K562 (cell line): ENCODE data around the gene CTTNBP2. TPM values are rescaled to one million over a fixed set of nuclear protein-coding genes. Genes with fewer than 3 reads are reported as not detected.

Experiments used
- ATAC-seq: fragments of 200-7000 bp; cut with Tn5 transposase; 3 replicates; pipeline ENCODE4 v1.9.1; 2020; ENCODE audit warnings: moderate library complexity
- BruUV-seq: library from RNA; stranded (reverse); fragments of 400-500 nt; replicated peaks from 2 replicates; lab custom pipeline; 2021; lab: Mats Ljungman, UMichigan
- CTCF ChIA-PET: fragments of 300-600 bp; formaldehyde crosslinking; extraction: SDS; loops from one replicate; lab custom pipeline; 2021; ENCODE audit warnings: low intra/inter-chr PET ratio; lab: Yijun Ruan, JAX
- POLR2A ChIA-PET: fragments of 300-600, 350-650 bp; sonication (Branson Sonifier 250); formaldehyde crosslinking; extraction: SDS; loops from one replicate; lab custom pipeline; 2021; ENCODE audit warnings: antibody characterized with exemption, inconsistent platforms; lab: Yijun Ruan, JAX
- DNase-seq, 4 experiments: peaks; one replicate each; pipeline versions ENCODE4 v3.0.0 to v3.0.0-alpha.2; 2011 to 2018; ENCODE audit warnings: low spot score in 3 of 4, mixed read lengths in 3 of 4; ENCODE audit errors: extremely low read depth in 1 of 4
- FAIRE-seq: peaks from 2 replicates; lab custom pipeline; 2011; peaks lifted over from hg19 to GRCh38; lab: Jason Lieb, UNC
- H2AFZ ChIP-seq: 2 replicates; pipeline ENCODE4 v1.6.0; 2011; ENCODE audit warnings: low read depth, low read length, control low read depth, inconsistent platforms
- H3K27ac ChIP-seq: fragments of 200-600 bp; 3 replicates; pipeline ENCODE4 v1.8.0; 2011; ENCODE audit warnings: low read depth, mild to moderate bottlenecking, control low read depth, inconsistent platforms, low read length, moderate library complexity, mixed read lengths; ENCODE audit errors: extremely low read depth
- H3K27me3 ChIP-seq, 2 experiments: fragments of 300-600 bp in 1 of 2; 2 replicates in 1 of 2; 3 replicates in 1 of 2; pipeline versions ENCODE4 v1.6.0 to v1.8.0; 2011; ENCODE audit warnings: inconsistent platforms in 2 of 2, low read length in 2 of 2, mild to moderate bottlenecking in 1 of 2, mixed read lengths in 1 of 2, moderate library complexity in 1 of 2; ENCODE audit not compliant: control insufficient read depth in 2 of 2, insufficient read depth in 2 of 2
- H3K36me3 ChIP-seq: fragments of 300-600 bp; 3 replicates; pipeline ENCODE4 v1.8.0; 2011; ENCODE audit warnings: mild to moderate bottlenecking, low read length, inconsistent platforms; ENCODE audit not compliant: control insufficient read depth, insufficient read depth
- H3K4me1 ChIP-seq, 2 experiments: fragments of 200-600 bp in 1 of 2; replicated peaks in 1 of 2; 2 replicates in 1 of 2; 3 replicates in 1 of 2; pipeline versions ENCODE4 v1.5.1 to v1.8.0; 2011; ENCODE audit warnings: inconsistent platforms in 2 of 2, low read length in 2 of 2, mild to moderate bottlenecking in 1 of 2, mixed read lengths in 1 of 2, moderate library complexity in 1 of 2; ENCODE audit not compliant: control insufficient read depth in 2 of 2, insufficient read depth in 2 of 2
- H3K4me2 ChIP-seq: 2 replicates; pipeline ENCODE4 v1.6.1; 2011; ENCODE audit warnings: low read length, control low read depth, inconsistent platforms, mixed read lengths; ENCODE audit not compliant: insufficient read depth
- H3K4me3 ChIP-seq: fragments of 200-600 bp; sonication (generic), shearing (Covaris generic); 2 replicates; pipeline ENCODE4 v1.5.1; 2016; ENCODE audit warnings: control low read depth, inconsistent platforms
- H3K79me2 ChIP-seq: fragments of 200-600 bp; 3 replicates; pipeline ENCODE4 v1.8.0; 2011; ENCODE audit warnings: low read length, inconsistent platforms; ENCODE audit not compliant: control insufficient read depth, insufficient read depth
- H3K9ac ChIP-seq, 2 experiments: 2 replicates each; pipeline versions ENCODE4 v1.6.0 to v1.6.1; 2011; ENCODE audit warnings: low read depth in 2 of 2, low read length in 2 of 2, control low read depth in 1 of 2, inconsistent platforms in 1 of 2, mild to moderate bottlenecking in 1 of 2, mixed read lengths in 1 of 2; ENCODE audit not compliant: insufficient read depth in 1 of 2
- H3K9me1 ChIP-seq: one replicate; pipeline ENCODE4 v1.6.0; 2011; ENCODE audit warnings: inconsistent platforms, mild to moderate bottlenecking, low read length, moderate library complexity; ENCODE audit not compliant: control insufficient read depth, insufficient read depth
- H3K9me3 ChIP-seq: replicated peaks from 2 replicates; pipeline ENCODE4 v1.5.1; 2011; ENCODE audit warnings: low read depth, low read length, inconsistent platforms; ENCODE audit not compliant: control insufficient read depth, insufficient read depth
- H4K20me1 ChIP-seq: replicated peaks from 2 replicates; pipeline ENCODE4 v1.6.1; 2011; ENCODE audit warnings: low read length, inconsistent platforms, mixed read lengths; ENCODE audit not compliant: control insufficient read depth, insufficient read depth
- BRCA1 ChIP-seq, 2 experiments: fragments of 450-650 bp in 1 of 2; sonication (generic) in 1 of 2; formaldehyde crosslinking in 1 of 2; IDR thresholded peaks; 2 replicates each; pipeline versions ENCODE4 v1.5.0 to v1.6.1; 2017 to 2020; ENCODE audit warnings: mild to moderate bottlenecking in 1 of 2, missing genetic modification reagents in 1 of 2
- HNRNPH1 ChIP-seq: fragments of 200-400 bp; formaldehyde crosslinking; optimal IDR thresholded peaks from 2 replicates; pipeline ENCODE3; 2017; ENCODE audit warnings: low read depth, mild to moderate bottlenecking, low read length, moderate library complexity
- NCOA6 ChIP-seq: fragments of 450-650 bp; IDR thresholded peaks from 2 replicates; pipeline ENCODE4 v1.6.1; 2017; ENCODE audit warnings: mild to moderate bottlenecking
- NFIC ChIP-seq: fragments of 450-650 bp; IDR thresholded peaks from 2 replicates; pipeline ENCODE4 v1.6.1; 2017; ENCODE audit warnings: mild to moderate bottlenecking, inconsistent platforms
- SETDB1 ChIP-seq: IDR thresholded peaks from one replicate; pipeline ENCODE4 v1.6.1; 2012; ENCODE audit warnings: low read length, control low read depth, inconsistent platforms
- SRSF9 ChIP-seq: fragments of 200-400 bp; formaldehyde crosslinking; IDR thresholded peaks from 2 replicates; pipeline ENCODE4 v1.6.1; 2017; ENCODE audit warnings: low read depth, low read length, borderline replicate concordance
- ZKSCAN1 ChIP-seq: fragments of 150-350 bp; IDR thresholded peaks from 2 replicates; pipeline ENCODE4 v1.6.1; 2016; ENCODE audit warnings: low read depth, low read length
- ZNF699 ChIP-seq: fragments of 250-450 bp; sonication (Bioruptor Pico); IDR thresholded peaks from 2 replicates; pipeline ENCODE4 v1.8.0; 2021; ENCODE audit warnings: mild to moderate bottlenecking, moderate library complexity; ENCODE audit not compliant: insufficient replicate concordance
- WGBS: fragments of 100-300 bp; shearing (Covaris generic); methylation state at CpG from one replicate; pipeline ENCODE4 v1.1.6; 2016; ENCODE audit warnings: low coverage, mixed read lengths; ENCODE audit not compliant: insufficient coverage; ENCODE audit errors: missing lambda C conversion rate; 5-methylcytosine and 5-hydroxymethylcytosine counted together
- in situ Hi-C: fragments of 300-500 bp; cut with MboI; formaldehyde crosslinking; loops from 4 replicates; pipeline ENCODE4 v1.15.0; 2018; ENCODE audit warnings: inconsistent platforms, mixed read lengths
- intact Hi-C: fragments of 100-400 bp; cut with micrococcal nuclease; formaldehyde crosslinking; loops from 2 replicates; pipeline ENCODE4 v1.14.2; 2022
- polyA plus RNA-seq, 8 experiments: library from polyadenylated mRNA; depleted of rRNA in 4 of 8; stranded (reverse) in 5 of 8; unstranded in 3 of 8; fragments of >200 nt; fragmentation: Nextera tagmentation in 2 of 8; fragmentation: Illumina TruSeq in 1 of 8; extraction: Ambion mirVana in 2 of 8; extraction: Trizol in 1 of 8; gene quantifications; 2 replicates each; pipeline versions ENCODE4 v1.2.1 to v1.2.3, GENCODE V29; 2011 to 2014; ENCODE audit warnings: inconsistent platforms in 1 of 8, missing spikeins in 1 of 8
- total RNA-seq, 7 experiments: library from RNA; depleted of rRNA in 6 of 7; stranded (reverse); fragments of >200 nt in 6 of 7; fragmentation: Illumina TruSeq in 2 of 7; extraction: Trizol in 2 of 7; gene quantifications; 2 replicates each; pipeline versions ENCODE4 v1.2.1 to v1.2.3, GENCODE V29; 2011 to 2021; ENCODE audit warnings: low replicate concordance in 1 of 7
- TF ChIP-seq, protein P1 (sequence below): sonication (generic); IDR thresholded peaks from 2 replicates; pipeline ENCODE4 v1.6.1; 2016
- TF ChIP-seq, protein P2 (sequence below): fragments of 450-650 bp; IDR thresholded peaks from 2 replicates; pipeline ENCODE4 v1.6.1; 2018; ENCODE audit warnings: mild to moderate bottlenecking, low read depth; ENCODE audit not compliant: partially characterized antibody
- TF ChIP-seq, protein P3 (sequence below), 3 experiments: IDR thresholded peaks in 2 of 3; conservative IDR thresholded peaks in 1 of 3; 2 replicates each; pipeline ENCODE4 v1.5.1; 2011 to 2012; ENCODE audit warnings: low read length in 3 of 3, mild to moderate bottlenecking in 3 of 3, control low read depth in 2 of 3, improper control_type of control experiment in 1 of 3, inconsistent platforms in 1 of 3, low read depth in 1 of 3, mixed read lengths in 1 of 3, moderate library complexity in 1 of 3; ENCODE audit not compliant: insufficient read depth in 2 of 3

The CTTNBP2 gene
- total and polyA plus RNA-seq, 9 of the 15 experiments (the other 6 are each of a cell fraction or from before 2014, with no cell fraction given): 0.05 TPM; not detected in 8

DNA sequence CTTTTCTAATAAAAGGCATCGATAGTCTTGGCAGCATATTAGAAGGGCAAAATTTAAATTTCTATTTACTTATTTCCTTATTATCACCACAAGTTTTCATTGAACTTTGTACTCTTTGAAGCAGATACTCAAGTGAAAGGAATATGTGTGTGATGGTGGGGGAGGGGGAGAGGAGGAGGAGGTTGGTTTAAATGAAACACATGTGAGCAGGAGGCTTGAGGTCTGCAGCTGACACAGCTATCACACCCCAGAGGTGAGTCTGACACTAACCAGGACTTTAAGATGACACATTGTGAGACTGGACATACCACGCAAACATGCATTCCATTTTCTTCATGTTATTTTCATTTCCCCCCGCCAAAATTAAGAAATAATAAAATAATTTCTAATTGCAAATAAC is 63.3 kb downstream of the CTTNBP2 start (continued):
- TF ChIP-seq SRSF9 (no peak), HNRNPH1 (no peak), ZKSCAN1 (no peak)

DNA sequence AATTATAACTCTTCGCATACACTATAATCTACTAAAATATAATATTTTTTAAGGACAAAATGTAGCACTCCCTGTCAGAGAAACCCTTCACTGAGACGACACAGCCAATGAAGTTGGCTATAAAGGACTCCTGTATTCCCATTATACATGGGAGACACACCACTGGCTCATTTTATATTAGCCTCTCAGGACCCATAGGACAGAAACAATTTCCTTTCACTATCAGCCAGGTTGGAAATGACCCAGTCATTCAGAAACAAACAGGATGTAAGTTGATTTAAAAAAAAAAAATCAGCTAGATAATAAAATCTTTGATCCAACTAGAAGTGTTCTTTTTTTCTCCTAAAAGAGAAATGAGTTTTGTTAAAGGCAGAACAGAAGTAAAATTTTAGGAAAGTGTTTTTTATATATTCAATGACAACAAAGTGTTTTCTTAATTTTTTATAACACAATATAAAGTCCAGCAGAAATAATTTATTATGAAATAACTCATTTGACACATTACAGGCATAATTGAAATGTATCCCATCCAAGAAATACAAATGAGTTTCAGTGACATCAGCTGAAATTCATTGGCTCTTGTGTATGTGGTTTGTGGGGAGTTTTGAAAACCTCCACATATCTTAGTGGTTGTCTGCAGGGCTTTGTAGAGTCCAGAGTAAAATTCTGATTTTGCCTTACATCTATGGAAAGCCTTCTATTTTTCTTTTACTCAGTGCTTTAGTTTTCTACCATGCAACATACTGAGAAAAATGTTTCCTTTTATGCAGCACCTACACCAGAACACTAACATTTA is 64.1 kb downstream of the CTTNBP2 start:
- H3K9ac ChIP-seq: no peak overlapping the region
- intact Hi-C loops (no loop called here), in situ Hi-C loops (no loop called here)
- DNase-seq (no peak), ATAC-seq (no peak), FAIRE-seq (no peak)
- H3K4me2 ChIP-seq: no peak overlapping the region
- no peaks in the 10 kb centered on the region for H3K9me1 ChIP-seq
- H3K4me1 ChIP-seq: no peaks in the 10 kb centered on the region
- no peaks in the 10 kb centered on the region for H3K36me3 ChIP-seq
- no peak overlapping the region for H2AFZ ChIP-seq
- H3K9me3 ChIP-seq: no peaks in the 10 kb centered on the region
- CTCF ChIA-PET: no interaction called here
- POLR2A ChIA-PET: interaction anchor here (0.9 to 1.8 kb wide), 2 partner anchors 10 to 16 kb away, joined by 5 to 6 read pairs; no protein-coding TSS in a partner anchor
- no peak overlapping the region for H3K27ac ChIP-seq
- no TSS peak for BruUV-seq
- H3K27me3 ChIP-seq: no peaks in the 10 kb centered on the region
- H3K4me3 ChIP-seq: no peak overlapping the region
- TF ChIP-seq NCOA6: no peak
- TF ChIP-seq, protein P1, sequence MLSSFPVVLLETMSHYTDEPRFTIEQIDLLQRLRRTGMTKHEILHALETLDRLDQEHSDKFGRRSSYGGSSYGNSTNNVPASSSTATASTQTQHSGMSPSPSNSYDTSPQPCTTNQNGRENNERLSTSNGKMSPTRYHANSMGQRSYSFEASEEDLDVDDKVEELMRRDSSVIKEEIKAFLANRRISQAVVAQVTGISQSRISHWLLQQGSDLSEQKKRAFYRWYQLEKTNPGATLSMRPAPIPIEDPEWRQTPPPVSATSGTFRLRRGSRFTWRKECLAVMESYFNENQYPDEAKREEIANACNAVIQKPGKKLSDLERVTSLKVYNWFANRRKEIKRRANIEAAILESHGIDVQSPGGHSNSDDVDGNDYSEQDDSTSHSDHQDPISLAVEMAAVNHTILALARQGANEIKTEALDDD: no peak
- no peak for TF ChIP-seq ZNF699
- TF ChIP-seq NFIC: no peak
- TF ChIP-seq, protein P2, sequence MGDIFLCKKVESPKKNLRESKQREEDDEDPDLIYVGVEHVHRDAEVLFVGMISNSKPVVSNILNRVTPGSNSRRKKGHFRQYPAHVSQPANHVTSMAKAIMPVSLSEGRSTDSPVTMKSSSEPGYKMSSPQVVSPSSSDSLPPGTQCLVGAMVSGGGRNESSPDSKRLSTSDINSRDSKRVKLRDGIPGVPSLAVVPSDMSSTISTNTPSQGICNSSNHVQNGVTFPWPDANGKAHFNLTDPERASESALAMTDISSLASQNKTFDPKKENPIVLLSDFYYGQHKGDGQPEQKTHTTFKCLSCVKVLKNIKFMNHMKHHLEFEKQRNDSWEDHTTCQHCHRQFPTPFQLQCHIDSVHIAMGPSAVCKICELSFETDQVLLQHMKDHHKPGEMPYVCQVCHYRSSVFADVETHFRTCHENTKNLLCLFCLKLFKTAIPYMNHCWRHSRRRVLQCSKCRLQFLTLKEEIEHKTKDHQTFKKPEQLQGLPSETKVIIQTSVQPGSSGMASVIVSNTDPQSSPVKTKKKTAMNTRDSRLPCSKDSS: no peak
- TF ChIP-seq BRCA1 (IDR thresholded peaks at IDR 0.05): no peak
- no peak for TF ChIP-seq BRCA1 (CRISPR knock-in tag; IDR thresholded peaks at IDR 0.05)
- no peak for TF ChIP-seq SETDB1
- TF ChIP-seq, protein P3, sequence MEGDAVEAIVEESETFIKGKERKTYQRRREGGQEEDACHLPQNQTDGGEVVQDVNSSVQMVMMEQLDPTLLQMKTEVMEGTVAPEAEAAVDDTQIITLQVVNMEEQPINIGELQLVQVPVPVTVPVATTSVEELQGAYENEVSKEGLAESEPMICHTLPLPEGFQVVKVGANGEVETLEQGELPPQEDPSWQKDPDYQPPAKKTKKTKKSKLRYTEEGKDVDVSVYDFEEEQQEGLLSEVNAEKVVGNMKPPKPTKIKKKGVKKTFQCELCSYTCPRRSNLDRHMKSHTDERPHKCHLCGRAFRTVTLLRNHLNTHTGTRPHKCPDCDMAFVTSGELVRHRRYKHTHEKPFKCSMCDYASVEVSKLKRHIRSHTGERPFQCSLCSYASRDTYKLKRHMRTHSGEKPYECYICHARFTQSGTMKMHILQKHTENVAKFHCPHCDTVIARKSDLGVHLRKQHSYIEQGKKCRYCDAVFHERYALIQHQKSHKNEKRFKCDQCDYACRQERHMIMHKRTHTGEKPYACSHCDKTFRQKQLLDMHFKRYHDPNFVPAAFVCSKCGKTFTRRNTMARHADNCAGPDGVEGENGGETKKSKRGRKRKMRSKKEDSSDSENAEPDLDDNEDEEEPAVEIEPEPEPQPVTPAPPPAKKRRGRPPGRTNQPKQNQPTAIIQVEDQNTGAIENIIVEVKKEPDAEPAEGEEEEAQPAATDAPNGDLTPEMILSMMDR (IDR thresholded peaks at IDR 0.05 in 2 of 3, conservative IDR thresholded peaks at IDR 0.05 in 1 of 3; ENCODE audit: insufficient read depth in 2 of 3, low read depth in 1 of 3, low read length in 3 of 3): no peak
- no peaks in the 10 kb centered on the region for H3K79me2 ChIP-seq
- WGBS: 6% methylated on average over 2 of the region's 2 CpGs
- H4K20me1 ChIP-seq: no peaks in the 10 kb centered on the region
